BLaER1 (cell line): Measurements from ENCODE around the gene FOXN3.

Experiments used
- H3K27ac ChIP-seq: shearing (Covaris generic); formaldehyde crosslinking; 2 replicates; pipeline ENCODE4 v1.8.1; 2022
- H3K27me3 ChIP-seq: shearing (Covaris generic); formaldehyde crosslinking; 2 replicates; pipeline ENCODE4 v1.8.1; 2022
- H3K36me3 ChIP-seq: shearing (Covaris generic); formaldehyde crosslinking; 2 replicates; pipeline ENCODE4 v1.8.1; 2022
- H3K4me1 ChIP-seq: shearing (Covaris generic); formaldehyde crosslinking; 2 replicates; pipeline ENCODE4 v1.8.1; 2022
- H3K4me2 ChIP-seq: shearing (Covaris generic); formaldehyde crosslinking; 2 replicates; pipeline ENCODE4 v1.8.1; 2022
- H3K4me3 ChIP-seq: shearing (Covaris generic); formaldehyde crosslinking; 2 replicates; pipeline ENCODE4 v1.8.1; 2022
- H3K9ac ChIP-seq: shearing (Covaris generic); formaldehyde crosslinking; 2 replicates; pipeline ENCODE4 v1.8.1; 2022
- H3K9me3 ChIP-seq: shearing (Covaris generic); formaldehyde crosslinking; 2 replicates; pipeline ENCODE4 v1.8.1; 2022
- H4K20me1 ChIP-seq: shearing (Covaris generic); formaldehyde crosslinking; 2 replicates; pipeline ENCODE4 v1.8.1; 2022
- Cebpa-rat ChIP-seq: shearing (Covaris generic); IDR thresholded peaks from 2 replicates; pipeline ENCODE4 v1.8.1; 2022

FOXN3 gene

DNA sequence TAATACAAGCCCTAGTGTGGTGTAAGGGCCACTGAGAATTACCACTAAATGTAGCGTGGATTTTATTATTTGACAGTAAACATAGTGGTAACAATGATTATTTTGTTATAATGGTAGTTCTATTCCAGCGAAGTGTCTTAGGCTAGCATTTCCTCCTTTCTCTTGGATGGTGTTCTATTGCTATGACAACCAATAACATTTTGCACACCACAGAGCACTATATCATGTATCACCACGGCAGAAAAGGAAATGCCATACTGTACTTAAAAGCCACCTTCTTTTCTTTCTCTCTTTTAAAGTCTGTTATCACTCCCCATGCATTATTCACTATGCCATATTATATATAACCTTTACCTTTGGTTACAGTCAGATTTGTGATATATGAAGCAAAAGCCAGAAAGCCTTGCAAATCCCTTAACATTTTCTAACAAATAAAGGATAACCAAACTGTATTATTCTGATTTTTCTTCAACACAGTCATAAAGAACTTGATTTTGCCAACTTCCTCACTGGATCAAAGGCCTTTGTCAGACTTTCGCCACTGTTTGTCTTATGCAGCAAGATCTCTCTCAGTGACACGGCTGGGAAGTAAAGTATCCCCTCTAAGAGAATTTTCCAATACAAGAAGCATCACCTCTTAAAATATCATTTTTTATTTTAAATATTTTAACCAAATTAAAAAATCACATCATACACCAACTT, 195.8 kb downstream of the FOXN3 start:
- Histone ChIP-seq H3K36me3 (peaks cover 55% of the 10 kb centered on the region), H3K27me3 (no peaks in the 10 kb centered on the region), H3K9ac (no peak overlapping the region), H3K4me1 (peaks cover 21% of the 10 kb centered on the region), H4K20me1 (peaks cover 28% of the 10 kb centered on the region), H3K27ac (no peak overlapping the region), H3K4me3 (no peak overlapping the region), H3K4me2 (peak overlapping the region; percentile 16; the same call in 1 of the 2 replicates), H3K9me3 (peaks cover 12% of the 10 kb centered on the region)
- no peak for TF ChIP-seq Cebpa-rat

GRCh38 chr14:89219051-89219450, 198.0 kb downstream of the FOXN3 start:
- H4K20me1 ChIP-seq = peaks cover 28% of the 10 kb centered on the region
- peaks cover 21% of the 10 kb centered on the region for H3K4me1 ChIP-seq
- H3K9ac ChIP-seq = no peak overlapping the region
- peaks cover 73% of the 10 kb centered on the region for H3K36me3 ChIP-seq
- H3K27ac ChIP-seq = no peak overlapping the region
- H3K4me3 ChIP-seq = no peak overlapping the region
- peaks cover 12% of the 10 kb centered on the region for H3K9me3 ChIP-seq
- no peak for TF ChIP-seq Cebpa-rat
- H3K27me3 ChIP-seq = no peaks in the 10 kb centered on the region
- no peak overlapping the region for H3K4me2 ChIP-seq

- Histone ChIP-seq H3K4me3 (no peak overlapping the region), H3K36me3 (peaks cover 71% of the 10 kb centered on the region), H3K27me3 (no peaks in the 10 kb centered on the region), H4K20me1 (peaks cover 28% of the 10 kb centered on the region), H3K9ac (no peak overlapping the region), H3K27ac (no peak overlapping the region), H3K4me1 (peaks cover 21% of the 10 kb centered on the region), H3K4me2 (no peak overlapping the region), H3K9me3 (peaks cover 12% of the 10 kb centered on the region)
- no peak for TF ChIP-seq Cebpa-rat
These were observed 199.1 kb downstream of the FOXN3 start for GRCh38 chr14:89217891-89218290.

GRCh38 chr14:89215531-89215930, 201.5 kb downstream of the FOXN3 start:
- Histone ChIP-seq H3K27ac (no peak overlapping the region), H3K4me3 (no peak overlapping the region), H4K20me1 (peaks cover 11% of the 10 kb centered on the region; the same call in 1 of the 2 replicates), H3K9ac (no peak overlapping the region), H3K4me2 (no peak overlapping the region), H3K4me1 (peaks cover 7% of the 10 kb centered on the region), H3K27me3 (no peaks in the 10 kb centered on the region), H3K9me3 (peaks cover 12% of the 10 kb centered on the region), H3K36me3 (peaks cover 79% of the 10 kb centered on the region)
- no peak for TF ChIP-seq Cebpa-rat

- no peaks in the 10 kb centered on the region for H3K27me3 ChIP-seq
- H3K9me3 ChIP-seq = peaks cover 12% of the 10 kb centered on the region
- no peak overlapping the region for H3K27ac ChIP-seq
- peaks cover 79% of the 10 kb centered on the region for H3K36me3 ChIP-seq
- no peak overlapping the region for H3K9ac ChIP-seq
- no peak for TF ChIP-seq Cebpa-rat
- H4K20me1 ChIP-seq = peaks cover 10% of the 10 kb centered on the region; the same call in 1 of the 2 replicates
- H3K4me2 ChIP-seq = no peak overlapping the region
- peaks cover 7% of the 10 kb centered on the region for H3K4me1 ChIP-seq
- H3K4me3 ChIP-seq = no peak overlapping the region
These were observed 201.9 kb downstream of the FOXN3 start for GRCh38 chr14:89215114-89215513.

- H3K4me1 ChIP-seq = peaks cover 6% of the 10 kb centered on the region
- H3K9me3 ChIP-seq = peaks cover 6% of the 10 kb centered on the region
- H3K36me3 ChIP-seq = peaks cover 75% of the 10 kb centered on the region
- no peak overlapping the region for H3K9ac ChIP-seq
- peaks cover 10% of the 10 kb centered on the region; the same call in 1 of the 2 replicates for H4K20me1 ChIP-seq
- H3K4me3 ChIP-seq = no peak overlapping the region
- no peak for TF ChIP-seq Cebpa-rat
- no peak overlapping the region for H3K27ac ChIP-seq
- no peak overlapping the region for H3K4me2 ChIP-seq
- H3K27me3 ChIP-seq = no peaks in the 10 kb centered on the region
These were observed 202.6 kb downstream of the FOXN3 start for GRCh38 chr14:89214221-89214965.

DNA sequence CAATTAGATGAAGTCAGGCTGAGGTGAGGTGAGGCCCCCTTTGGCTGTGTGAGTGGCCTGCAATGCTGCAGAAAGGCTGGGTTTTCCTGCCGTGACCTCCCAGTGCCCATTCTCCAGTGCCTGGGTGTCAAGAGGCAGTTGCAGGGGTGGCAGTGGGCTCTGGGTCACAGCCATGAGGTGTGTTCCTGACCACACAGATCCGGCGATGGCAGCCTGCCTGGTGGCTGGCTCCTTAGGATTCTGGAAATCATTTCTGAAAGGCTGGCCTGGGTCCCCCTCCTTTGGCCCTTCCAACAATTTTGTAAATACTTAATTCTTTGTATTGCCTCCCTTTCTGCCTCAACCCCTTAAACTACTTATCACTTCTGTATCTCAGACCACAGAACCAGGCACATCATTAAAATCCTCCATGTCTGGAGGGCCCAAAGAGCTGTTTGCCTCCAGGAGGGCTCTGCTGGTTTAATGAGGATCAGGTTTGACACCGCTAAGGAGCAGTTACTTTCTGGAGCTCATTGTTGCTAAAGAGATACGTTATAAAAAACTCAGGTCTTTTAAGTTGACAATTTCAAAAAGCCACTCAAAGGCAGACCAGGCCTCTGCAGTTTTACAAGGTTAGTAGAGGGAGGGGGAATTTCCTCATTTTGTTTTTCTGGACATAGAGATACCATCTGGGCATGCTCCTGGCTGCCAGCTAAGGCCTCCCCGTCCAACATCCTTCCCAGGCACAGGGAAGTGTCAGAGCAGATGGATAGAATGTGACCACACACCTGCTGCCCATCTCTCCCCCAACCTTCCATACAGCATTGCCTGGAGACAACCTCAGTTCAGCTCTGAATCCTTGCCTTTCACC, 204.4 kb downstream of the FOXN3 start:
- Histone ChIP-seq H3K4me2 (no peak overlapping the region), H3K9ac (no peak overlapping the region), H3K27me3 (no peaks in the 10 kb centered on the region), H4K20me1 (peaks cover 20% of the 10 kb centered on the region), H3K4me3 (no peak overlapping the region), H3K27ac (no peak overlapping the region), H3K9me3 (no peaks in the 10 kb centered on the region), H3K36me3 (peaks cover 59% of the 10 kb centered on the region), H3K4me1 (peaks cover 20% of the 10 kb centered on the region)
- TF ChIP-seq Cebpa-rat = no peak

DNA sequence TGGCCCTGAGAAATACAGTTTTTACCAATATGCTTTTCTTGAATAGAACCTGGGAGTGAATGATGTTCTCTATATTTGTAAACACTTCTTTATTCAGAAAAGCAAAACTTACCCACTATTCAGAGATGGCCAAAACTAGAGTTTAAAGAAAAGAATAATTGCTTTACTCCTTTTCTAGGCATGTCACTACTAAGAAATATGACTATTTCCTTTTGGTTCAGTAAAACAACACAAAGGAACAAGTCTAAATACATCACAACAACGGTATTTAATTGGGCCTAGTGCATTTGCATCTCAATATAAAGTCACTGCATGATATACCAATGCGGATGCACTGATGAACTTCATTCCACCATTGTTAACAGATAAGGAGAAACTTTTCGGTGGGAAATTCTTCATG, 207.5 kb downstream of the FOXN3 start:
- Histone ChIP-seq H3K36me3 (peaks cover 44% of the 10 kb centered on the region), H3K4me1 (peaks cover 50% of the 10 kb centered on the region), H3K27ac (no peak overlapping the region), H3K9ac (no peak overlapping the region), H3K9me3 (no peaks in the 10 kb centered on the region), H3K4me3 (no peak overlapping the region), H4K20me1 (peaks cover 19% of the 10 kb centered on the region), H3K4me2 (no peak overlapping the region), H3K27me3 (no peaks in the 10 kb centered on the region)
- no peak for TF ChIP-seq Cebpa-rat

GRCh38 chr14:89207925-89208328, 209.1 kb downstream of the FOXN3 start:
- Histone ChIP-seq H3K36me3 (peaks cover 40% of the 10 kb centered on the region), H3K9me3 (no peaks in the 10 kb centered on the region), H3K27ac (peak overlapping the region; percentile 51), H4K20me1 (peaks cover 25% of the 10 kb centered on the region), H3K4me2 (peak overlapping the region; percentile 92), H3K4me3 (no peak overlapping the region), H3K4me1 (peaks cover 66% of the 10 kb centered on the region), H3K27me3 (no peaks in the 10 kb centered on the region), H3K9ac (0 out of 2 replicates have a peak overlapping the region, but pooled peaks have one; percentile 67)
- TF ChIP-seq Cebpa-rat = no peak
